Left colon (tissue), 2 donors: Measurements from ENCODE around the gene GOLT1A. TPM values are rescaled to one million over a fixed set of nuclear protein-coding genes. Genes with fewer than 3 reads are reported as not detected.

Source experiments
- ATAC-seq: fragments of 200-7000 bp; cut with Tn5 transposase; one replicate; pipeline ENCODE4 v1.9.1; 2020; ENCODE audit warnings: mild to moderate bottlenecking, moderate library complexity
- DNase-seq, 2 donors: peaks; one replicate each; pipeline ENCODE4 v3.0.0-alpha.2; 2020
- intact Hi-C, 2 donors: fragments of 100-400 bp; cut with DNase I in 1 of 2; cut with micrococcal nuclease in 1 of 2; formaldehyde crosslinking; loops; one replicate each; pipeline versions ENCODE4 v1.11.2 to v1.14.0; 2022; cut with DNase I, micrococcal nuclease
- long read RNA-seq: library from polyadenylated mRNA; unstranded; transcript quantifications from one replicate; pipeline ENCODE4 v2.0.0, GENCODE V29; 2021
- total RNA-seq, 2 donors: library from RNA; stranded (reverse); fragmentation: NEBNext Ultra II Directional; extraction: Animal tissue kit (Norgen Biotek cat#: 25700); gene quantifications; one replicate each; pipeline ENCODE4 v1.2.1, GENCODE V29; 2021
- donor health status: DM: no; HTN: no; CAD: no.
- donor health status: DM: yes; HTN: yes; CAD: no.

Gene GOLT1A
- 1 to 10 TPM; 5.3 to 6.5 TPM for total RNA-seq
- long read RNA-seq, partial matches to known transcripts = 0 of 2 reads
- long read RNA-seq, other reads (novel, unspliced or antisense) = 1 of 2 reads

GRCh38 chr1:204213668-204214662, at the start of gene GOLT1A:
Gene GOLT1A, minus strand, starts transcription at chr1:204213988. Its CDS starts 82 bp downstream, at chr1:204213906.
- intact Hi-C loops = loop anchor here in 1 of 2 donors (5.0 kb wide), 1 partner anchor 148 kb away; no protein-coding TSS in a partner anchor
- DNase-seq (peak; percentile 86 to 90), ATAC-seq (peak; percentile 94)

- no peak for DNase-seq
- no peak for ATAC-seq
- intact Hi-C loops = loop anchor here (5.0 to 10.0 kb wide), 2 partner anchors 99 to 101 kb away; no protein-coding TSS in a partner anchor
Observed at GRCh38 chr1:204263254-204263910, 49.6 kb upstream of the GOLT1A start.

- intact Hi-C loops = loop anchor here (5.0 to 10.0 kb wide), 2 partner anchors 100 to 102 kb away; no protein-coding TSS in a partner anchor
- DNase-seq (no peak), ATAC-seq (no peak)
Observed at GRCh38 chr1:204262506-204263253, 48.9 kb upstream of the GOLT1A start.

GRCh38 chr1:204261746-204262505, 48.1 kb upstream of the GOLT1A start:
- DNase-seq = no peak
- no peak for ATAC-seq
- intact Hi-C loops = loop anchor here (5.0 to 10.0 kb wide), 2 partner anchors 100 to 103 kb away; no protein-coding TSS in a partner anchor

- ATAC-seq (no peak), DNase-seq (no peak)
- intact Hi-C loops = loop anchor here (5.0 to 10.0 kb wide), 2 partner anchors 101 to 104 kb away; no protein-coding TSS in a partner anchor
Observed at GRCh38 chr1:204261266-204261665, 47.5 kb upstream of the GOLT1A start.

- DNase-seq (no peak), ATAC-seq (no peak)
- intact Hi-C loops = loop anchor here (5.0 to 10.0 kb wide), 2 partner anchors 102 to 104 kb away; no protein-coding TSS in a partner anchor
Observed at GRCh38 chr1:204260601-204261197, 46.9 kb upstream of the GOLT1A start.

GRCh38 chr1:204259782-204260181, 46.0 kb upstream of the GOLT1A start:
- ATAC-seq = no peak

GRCh38 chr1:204259196-204259595, 45.4 kb upstream of the GOLT1A start:
- DNase-seq (no peak), ATAC-seq (peak; percentile 7)
- intact Hi-C loops = no loop called here

More at GRCh38 chr1:204259782-204260181, 46.0 kb upstream of the GOLT1A start:
- DNase-seq = no peak
- intact Hi-C loops = loop anchor here (5.0 to 10.0 kb wide), 2 partner anchors 103 to 105 kb away; no protein-coding TSS in a partner anchor

GRCh38 chr1:204258213-204259115, 44.7 kb upstream of the GOLT1A start:
- ATAC-seq (peak; percentile 66), DNase-seq (peak in 1 of 2 donors; percentile 61)
- intact Hi-C loops = no loop called here

- ATAC-seq = no peak
- no peak for DNase-seq
- intact Hi-C loops = no loop called here
Observed at GRCh38 chr1:204257446-204257845, 43.7 kb upstream of the GOLT1A start.

GRCh38 chr1:204256531-204256930, 42.7 kb upstream of the GOLT1A start:
- no peak for DNase-seq
- intact Hi-C loops = no loop called here
- no peak for ATAC-seq

GRCh38 chr1:204255966-204256365, 42.2 kb upstream of the GOLT1A start:
- intact Hi-C loops = no loop called here
- ATAC-seq = no peak
- DNase-seq = no peak

- no peak for ATAC-seq
- intact Hi-C loops = no loop called here
- no peak for DNase-seq
Observed at GRCh38 chr1:204255225-204255624, 41.4 kb upstream of the GOLT1A start.

- ATAC-seq (no peak), DNase-seq (peak; percentile 14 to 51)
- intact Hi-C loops = no loop called here
Observed at GRCh38 chr1:204254031-204254661, 40.4 kb upstream of the GOLT1A start.

- ATAC-seq (no peak), DNase-seq (no peak)
- intact Hi-C loops = no loop called here
Observed at GRCh38 chr1:204251926-204252689, 38.3 kb upstream of the GOLT1A start.
